Measurements from ENCODE around the gene GOLGA8A. TPM values are rescaled to one million over a fixed set of nuclear protein-coding genes. Genes with fewer than 3 reads are reported as not detected.

Gene GOLGA8A, protein sequence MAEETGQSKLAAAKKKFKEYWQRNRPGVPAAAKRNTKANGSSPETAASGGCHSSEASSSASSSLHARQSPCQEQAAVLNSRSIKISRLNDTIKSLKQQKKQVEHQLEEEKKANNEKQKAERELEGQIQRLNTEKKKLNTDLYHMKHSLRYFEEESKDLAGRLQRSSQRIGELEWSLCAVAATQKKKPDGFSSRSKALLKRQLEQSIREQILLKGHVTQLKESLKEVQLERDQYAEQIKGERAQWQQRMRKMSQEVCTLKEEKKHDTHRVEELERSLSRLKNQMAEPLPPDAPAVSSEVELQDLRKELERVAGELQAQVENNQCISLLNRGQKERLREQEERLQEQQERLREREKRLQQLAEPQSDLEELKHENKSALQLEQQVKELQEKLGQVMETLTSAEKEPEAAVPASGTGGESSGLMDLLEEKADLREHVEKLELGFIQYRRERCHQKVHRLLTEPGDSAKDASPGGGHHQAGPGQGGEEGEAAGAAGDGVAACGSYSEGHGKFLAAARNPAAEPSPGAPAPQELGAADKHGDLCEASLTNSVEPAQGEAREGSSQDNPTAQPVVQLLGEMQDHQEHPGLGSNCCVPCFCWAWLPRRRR
- total RNA-seq (2021; ENCODE audit: unreplicated experiment) (37.2 TPM), Bru-seq, nascent RNA (percentile 81 among the genes with signal in this experiment), BruChase-seq, experiment 1, labeled RNA remaining after a 6-hour chase (percentile 94 among the genes with signal in this experiment), BruChase-seq, experiment 2, labeled RNA remaining after a 2-hour chase (percentile 85 among the genes with signal in this experiment)
- 29.9 and 32.5 TPM in 2 replicates for polyA plus RNA-seq (2012)
- long read RNA-seq, partial matches to known transcripts = 49 of 79 reads
- long read RNA-seq, other reads (novel, unspliced or antisense) = 29 of 79 reads

DNA sequence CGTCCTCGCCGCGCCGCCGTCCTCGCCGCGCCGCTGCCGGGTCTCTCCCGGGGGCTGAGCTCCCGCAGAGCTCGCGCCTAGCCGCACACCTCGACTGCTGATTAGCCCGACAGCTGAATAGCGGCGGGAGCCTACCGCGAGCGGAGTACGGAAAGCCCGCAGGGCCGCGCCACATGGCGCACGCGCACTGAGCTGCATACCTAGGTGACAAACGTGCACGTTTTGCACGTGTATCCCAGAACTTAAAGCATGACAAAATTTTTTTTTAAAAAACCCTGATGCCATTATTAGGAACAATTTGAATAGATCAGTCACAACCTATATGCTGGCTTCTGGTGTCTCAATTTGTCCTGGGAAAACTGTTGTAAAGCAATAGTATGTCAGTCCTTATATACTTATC, at the start of gene GOLGA8A:
GOLGA8A (minus strand) TSS at position 122 of the 400 bp plus-strand sequence. CDS start 48,117 bp downstream, outside the sequence.
- no peaks in the 10 kb centered on the region for H4K20me1 ChIP-seq (ENCODE audit: insufficient read depth)
- peak within 1 kb of the TSS; percentile 51; the same call in 1 of the 2 replicates for H3K27ac ChIP-seq (ENCODE audit: low read depth, low read length)
- H3K9me2 ChIP-seq (ENCODE audit: insufficient read depth) = no peaks in the 10 kb centered on the region
- H3K4me1 ChIP-seq (ENCODE audit: control insufficient read depth in 1 of 2, insufficient read depth in 2 of 2, low read length in 2 of 2) = peaks cover 0 to 11% of the 10 kb centered on the region in 2 experiments; a peak in 2 of 4 replicates
- TF ChIP-seq POLR2AphosphoS5 (IDR thresholded peaks at IDR 0.05; ENCODE audit: low read depth, low read length) = peak; percentile 58
- TF ChIP-seq, protein P1, sequence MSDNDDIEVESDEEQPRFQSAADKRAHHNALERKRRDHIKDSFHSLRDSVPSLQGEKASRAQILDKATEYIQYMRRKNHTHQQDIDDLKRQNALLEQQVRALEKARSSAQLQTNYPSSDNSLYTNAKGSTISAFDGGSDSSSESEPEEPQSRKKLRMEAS (IDR thresholded peaks at IDR 0.05) = peak; percentile 94
- no peak for TF ChIP-seq JUND (IDR thresholded peaks at IDR 0.05)
- CTCF ChIA-PET = no interaction called here
- ATAC-seq (peak; percentile 78), DNase-seq (ENCODE audit: low read depth, low spot score) (peak; percentile 62)
- H3K36me3 ChIP-seq (ENCODE audit: control insufficient read depth in 1 of 2, insufficient read depth in 2 of 2, low read length in 2 of 2) = no peaks in the 10 kb centered on the region
- no peaks in the 10 kb centered on the region for H3K9me3 ChIP-seq (ENCODE audit: control insufficient read depth in 1 of 2, insufficient read depth in 1 of 2, low read depth in 1 of 2, low read length in 2 of 2)
- BruUV-seq (replicated peaks) = no TSS peak
- H3K9ac ChIP-seq (ENCODE audit: low read length) = peak within 1 kb of the TSS; percentile 53
- intact Hi-C loops (cut with micrococcal nuclease) = loop anchor here (5.0 kb wide), 1 partner anchor 65 kb away; no protein-coding TSS in a partner anchor
- H3K4me3 ChIP-seq (replicated peaks in 1 of 2; ENCODE audit: low read depth in 1 of 2, low read length in 2 of 2) = peak within 1 kb of the TSS; percentile 44 to 57
- peak within 1 kb of the TSS; percentile 67 for H2AFZ ChIP-seq (ENCODE audit: low read depth, low read length, poor library complexity, severe bottlenecking)
- RAD21 ChIA-PET (ENCODE audit: low non-redundant PET in 1 of 2, low total read pairs in 2 of 2, uncharacterized antibody in 2 of 2, unreplicated experiment in 2 of 2) = no interaction called here
- POLR2A ChIA-PET = no interaction called here
- no peaks in the 10 kb centered on the region for H3K27me3 ChIP-seq (ENCODE audit: insufficient read depth, low read length)
- H3K4me2 ChIP-seq (ENCODE audit: low read length) = peak within 1 kb of the TSS; percentile 67
- H3K79me2 ChIP-seq (ENCODE audit: insufficient read depth, low read length) = peaks cover 8% of the 10 kb centered on the region

DNA sequence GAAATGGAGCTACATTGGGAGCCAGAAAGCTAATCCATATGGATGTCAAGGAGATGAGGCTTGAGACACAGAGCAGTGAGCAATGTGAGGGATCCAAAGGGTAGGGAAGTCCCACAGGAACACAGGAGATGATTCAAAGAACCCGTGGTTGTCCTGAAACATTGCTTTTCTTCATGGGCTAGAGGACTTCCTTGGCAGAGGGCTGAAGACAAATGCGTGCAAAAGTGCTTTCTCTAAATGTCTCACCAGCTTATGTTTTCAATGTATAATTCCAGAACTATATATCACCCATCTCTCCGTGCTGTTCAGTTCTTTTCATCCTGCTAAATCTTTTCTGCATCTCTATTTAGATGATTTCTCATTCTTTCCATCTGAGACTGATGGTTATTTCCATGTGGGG, 46.0 kb upstream of the GOLGA8A start:
- H3K4me2 ChIP-seq (ENCODE audit: low read length) = no peak overlapping the region
- no peaks in the 10 kb centered on the region for H4K20me1 ChIP-seq (ENCODE audit: insufficient read depth)
- no TSS peak for BruUV-seq (replicated peaks)
- ChIA-PET RAD21 (ENCODE audit: low non-redundant PET in 1 of 2, low total read pairs in 2 of 2, uncharacterized antibody in 2 of 2, unreplicated experiment in 2 of 2) (no interaction called here), CTCF (no interaction called here), POLR2A (no interaction called here)
- ATAC-seq = no peak
- no peaks in the 10 kb centered on the region for H3K79me2 ChIP-seq (ENCODE audit: insufficient read depth, low read length)
- peak overlapping the region; percentile 42 for H2AFZ ChIP-seq (ENCODE audit: low read depth, low read length, poor library complexity, severe bottlenecking)
- no peak overlapping the region for H3K27ac ChIP-seq (ENCODE audit: low read depth, low read length)
- peaks cover 21% of the 10 kb centered on the region; the same call in 1 of the 2 replicates for H3K27me3 ChIP-seq (ENCODE audit: insufficient read depth, low read length)
- H3K9me2 ChIP-seq (ENCODE audit: insufficient read depth) = no peaks in the 10 kb centered on the region
- DNase-seq (ENCODE audit: low read depth, low spot score) = no peak
- no peaks in the 10 kb centered on the region for H3K9me3 ChIP-seq (ENCODE audit: control insufficient read depth in 1 of 2, insufficient read depth in 1 of 2, low read depth in 1 of 2, low read length in 2 of 2)
- H3K4me1 ChIP-seq (ENCODE audit: control insufficient read depth in 1 of 2, insufficient read depth in 2 of 2, low read length in 2 of 2) = no peaks in the 10 kb centered on the region
- no peak overlapping the region for H3K4me3 ChIP-seq (replicated peaks in 1 of 2; ENCODE audit: low read depth in 1 of 2, low read length in 2 of 2)
- no peaks in the 10 kb centered on the region for H3K36me3 ChIP-seq (ENCODE audit: control insufficient read depth in 1 of 2, insufficient read depth in 2 of 2, low read length in 2 of 2)
- intact Hi-C loops (cut with micrococcal nuclease) = no loop called here
- no peak overlapping the region for H3K9ac ChIP-seq (ENCODE audit: low read length)
- TF ChIP-seq POLR2A (IDR thresholded peaks at IDR 0.05; ENCODE audit: borderline replicate concordance, extremely low read depth, insufficient read depth, insufficient read length) (no peak), YY1 (IDR thresholded peaks at IDR 0.05; ENCODE audit: extremely low read depth, insufficient replicate concordance, low read depth, low read length) (no peak), ELF1 (IDR thresholded peaks at IDR 0.05; ENCODE audit: borderline replicate concordance, low read depth) (no peak), JUND (IDR thresholded peaks at IDR 0.05) (no peak), CBX3 (IDR thresholded peaks at IDR 0.05; ENCODE audit: low read depth) (no peak), EGR1 (IDR thresholded peaks at IDR 0.05; ENCODE audit: low read depth) (no peak)
- TF ChIP-seq, protein P1 (IDR thresholded peaks at IDR 0.05) = no peak
- TF ChIP-seq, protein P2, sequence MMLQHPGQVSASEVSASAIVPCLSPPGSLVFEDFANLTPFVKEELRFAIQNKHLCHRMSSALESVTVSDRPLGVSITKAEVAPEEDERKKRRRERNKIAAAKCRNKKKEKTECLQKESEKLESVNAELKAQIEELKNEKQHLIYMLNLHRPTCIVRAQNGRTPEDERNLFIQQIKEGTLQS (IDR thresholded peaks at IDR 0.05) = no peak
- TF ChIP-seq, protein P3, sequence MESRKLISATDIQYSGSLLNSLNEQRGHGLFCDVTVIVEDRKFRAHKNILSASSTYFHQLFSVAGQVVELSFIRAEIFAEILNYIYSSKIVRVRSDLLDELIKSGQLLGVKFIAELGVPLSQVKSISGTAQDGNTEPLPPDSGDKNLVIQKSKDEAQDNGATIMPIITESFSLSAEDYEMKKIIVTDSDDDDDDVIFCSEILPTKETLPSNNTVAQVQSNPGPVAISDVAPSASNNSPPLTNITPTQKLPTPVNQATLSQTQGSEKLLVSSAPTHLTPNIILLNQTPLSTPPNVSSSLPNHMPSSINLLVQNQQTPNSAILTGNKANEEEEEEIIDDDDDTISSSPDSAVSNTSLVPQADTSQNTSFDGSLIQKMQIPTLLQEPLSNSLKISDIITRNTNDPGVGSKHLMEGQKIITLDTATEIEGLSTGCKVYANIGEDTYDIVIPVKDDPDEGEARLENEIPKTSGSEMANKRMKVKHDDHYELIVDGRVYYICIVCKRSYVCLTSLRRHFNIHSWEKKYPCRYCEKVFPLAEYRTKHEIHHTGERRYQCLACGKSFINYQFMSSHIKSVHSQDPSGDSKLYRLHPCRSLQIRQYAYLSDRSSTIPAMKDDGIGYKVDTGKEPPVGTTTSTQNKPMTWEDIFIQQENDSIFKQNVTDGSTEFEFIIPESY (IDR thresholded peaks at IDR 0.05; ENCODE audit: extremely low read depth, insufficient replicate concordance, low read length) = no peak
